ENCODE measurements around the gene PAPOLB.

Gene PAPOLB

DNA sequence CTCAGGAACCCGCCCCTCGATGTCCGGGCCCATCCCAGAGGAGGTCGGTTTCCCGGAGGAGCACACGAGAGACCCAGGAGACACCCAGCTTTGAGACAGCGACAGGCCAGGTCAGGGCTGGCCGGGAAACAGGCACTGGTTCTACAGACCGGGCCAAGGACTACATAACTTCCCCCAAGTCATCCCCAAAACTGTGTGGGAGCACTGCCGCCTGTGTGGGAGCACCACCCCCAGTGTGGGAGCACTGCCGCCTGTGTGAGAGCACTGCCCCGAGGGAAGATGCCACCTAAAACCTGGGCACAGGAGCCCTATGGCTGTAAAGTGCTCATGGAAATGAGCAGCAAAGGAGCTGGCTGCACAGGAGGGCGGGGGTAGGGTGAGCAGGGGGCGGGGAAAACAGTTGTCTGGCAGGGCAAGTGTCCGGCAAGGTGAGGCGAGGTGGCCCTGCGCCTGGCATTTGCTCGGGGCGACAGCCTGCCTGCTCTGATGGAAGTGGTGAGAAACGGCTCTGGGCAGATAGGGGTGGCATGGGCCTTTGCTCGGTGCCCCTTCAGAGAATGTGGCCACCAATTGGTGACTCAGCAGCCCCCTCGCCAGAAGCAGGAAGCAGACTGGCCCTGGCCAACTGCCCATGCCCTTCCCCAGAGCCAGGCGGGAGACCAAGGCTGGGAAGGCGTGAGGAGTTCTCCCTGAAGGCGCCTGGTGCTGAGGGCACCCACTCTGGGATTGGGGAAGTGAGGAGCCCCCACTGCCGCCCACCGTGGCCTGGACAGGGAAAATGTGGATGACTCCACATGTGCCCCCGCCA is 26.2 kb downstream of the PAPOLB start:
- DNase-seq (ENCODE audit: low read depth) = no peak
- TF ChIP-seq, protein P1, sequence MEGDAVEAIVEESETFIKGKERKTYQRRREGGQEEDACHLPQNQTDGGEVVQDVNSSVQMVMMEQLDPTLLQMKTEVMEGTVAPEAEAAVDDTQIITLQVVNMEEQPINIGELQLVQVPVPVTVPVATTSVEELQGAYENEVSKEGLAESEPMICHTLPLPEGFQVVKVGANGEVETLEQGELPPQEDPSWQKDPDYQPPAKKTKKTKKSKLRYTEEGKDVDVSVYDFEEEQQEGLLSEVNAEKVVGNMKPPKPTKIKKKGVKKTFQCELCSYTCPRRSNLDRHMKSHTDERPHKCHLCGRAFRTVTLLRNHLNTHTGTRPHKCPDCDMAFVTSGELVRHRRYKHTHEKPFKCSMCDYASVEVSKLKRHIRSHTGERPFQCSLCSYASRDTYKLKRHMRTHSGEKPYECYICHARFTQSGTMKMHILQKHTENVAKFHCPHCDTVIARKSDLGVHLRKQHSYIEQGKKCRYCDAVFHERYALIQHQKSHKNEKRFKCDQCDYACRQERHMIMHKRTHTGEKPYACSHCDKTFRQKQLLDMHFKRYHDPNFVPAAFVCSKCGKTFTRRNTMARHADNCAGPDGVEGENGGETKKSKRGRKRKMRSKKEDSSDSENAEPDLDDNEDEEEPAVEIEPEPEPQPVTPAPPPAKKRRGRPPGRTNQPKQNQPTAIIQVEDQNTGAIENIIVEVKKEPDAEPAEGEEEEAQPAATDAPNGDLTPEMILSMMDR (conservative IDR thresholded peaks at IDR 0.05; ENCODE audit: low read depth, low read length) = no peak
- H3K4me3 ChIP-seq (ENCODE audit: low read depth, low read length) = no peak overlapping the region

DNA sequence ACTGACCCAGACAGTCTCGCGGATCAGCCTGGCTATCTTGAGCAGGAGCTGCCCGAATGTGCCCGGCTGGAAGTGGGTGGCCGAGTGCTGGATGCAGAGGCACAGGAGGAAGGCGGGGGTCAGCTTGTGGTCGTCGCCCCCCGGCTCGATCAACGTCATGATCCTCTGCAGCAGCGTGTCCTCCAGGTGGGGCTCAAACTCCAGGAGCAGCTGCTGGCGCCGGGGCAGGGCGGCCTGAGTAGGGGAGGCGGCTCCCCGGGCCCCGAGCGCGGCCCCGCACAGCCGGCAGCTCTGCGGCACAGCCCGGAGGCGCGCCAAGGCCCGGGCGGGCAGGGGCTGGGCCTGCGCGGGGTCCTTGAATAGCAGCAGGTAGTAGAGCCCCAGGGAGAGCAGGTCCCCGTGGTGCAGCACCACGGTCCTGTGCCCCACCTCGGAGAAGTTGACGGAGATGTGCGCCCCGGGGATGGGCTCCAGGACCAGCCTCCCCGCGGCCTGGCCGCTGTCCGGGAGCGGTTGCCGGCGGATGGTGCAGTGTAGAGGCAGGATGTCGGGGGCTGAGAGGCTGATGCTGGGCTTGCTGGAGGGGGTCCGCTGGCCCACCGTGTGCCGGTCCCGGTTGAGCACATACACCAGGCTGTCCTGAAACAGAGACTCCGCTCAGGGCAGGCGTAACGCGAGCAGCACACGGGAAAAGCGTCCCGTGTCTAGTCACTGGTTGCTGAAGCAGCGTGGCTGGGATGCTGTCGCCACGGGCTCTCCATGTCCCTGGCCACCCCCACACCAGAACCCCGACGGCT is 27.0 kb downstream of the PAPOLB start:
- TF ChIP-seq, protein P1 (conservative IDR thresholded peaks at IDR 0.05; ENCODE audit: low read depth, low read length) = no peak
- H3K4me3 ChIP-seq (ENCODE audit: low read depth, low read length) = no peak overlapping the region
- no peak for DNase-seq (ENCODE audit: low read depth)

DNA sequence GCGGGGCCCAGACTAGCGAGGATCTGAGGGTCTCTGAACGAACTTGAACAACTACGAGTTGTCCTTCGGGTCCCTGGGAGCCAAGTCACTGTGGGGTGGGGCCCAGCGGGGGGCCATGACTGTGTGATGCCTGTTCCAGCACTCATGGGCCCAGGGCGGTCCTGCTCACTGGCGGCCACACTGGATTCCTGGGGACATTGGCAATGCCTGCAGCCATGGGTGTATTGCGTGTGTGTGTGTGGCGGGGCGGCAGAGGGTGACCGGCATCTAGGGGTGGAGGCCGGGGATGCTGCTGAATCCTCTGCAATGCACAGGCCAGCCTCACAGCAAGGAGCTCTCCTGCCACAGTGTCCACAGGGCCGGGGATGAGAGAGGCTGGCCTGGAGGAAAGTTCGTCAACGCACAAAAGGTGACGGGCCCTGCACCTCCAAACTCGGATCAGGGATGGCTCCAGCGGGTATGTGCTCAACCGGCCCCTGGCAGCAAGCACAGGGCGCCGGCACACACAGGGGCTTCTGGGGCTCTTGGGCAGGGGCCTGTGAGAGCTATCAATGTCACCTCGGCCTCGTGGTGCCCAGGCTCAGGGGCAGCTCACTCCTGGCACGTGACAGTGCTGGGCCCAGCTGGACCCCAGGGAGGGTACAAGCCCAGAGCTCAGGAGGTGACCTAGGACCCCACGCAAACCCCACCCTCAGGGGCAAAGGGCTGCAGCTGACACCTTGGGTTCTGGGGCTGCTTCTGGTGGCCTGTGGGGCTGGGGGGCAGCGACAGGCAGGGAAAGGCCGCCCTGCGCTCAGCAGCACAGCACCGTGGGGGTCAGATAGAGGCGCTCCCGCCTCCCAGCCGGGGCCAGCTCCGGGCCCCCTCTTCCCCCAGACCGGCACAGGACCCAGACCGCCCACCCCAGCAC is 27.9 kb downstream of the PAPOLB start:
- no peak for DNase-seq (ENCODE audit: low read depth)
- no peak overlapping the region for H3K4me3 ChIP-seq (ENCODE audit: low read depth, low read length)
- TF ChIP-seq, protein P1 (conservative IDR thresholded peaks at IDR 0.05; ENCODE audit: low read depth, low read length) = no peak

DNA sequence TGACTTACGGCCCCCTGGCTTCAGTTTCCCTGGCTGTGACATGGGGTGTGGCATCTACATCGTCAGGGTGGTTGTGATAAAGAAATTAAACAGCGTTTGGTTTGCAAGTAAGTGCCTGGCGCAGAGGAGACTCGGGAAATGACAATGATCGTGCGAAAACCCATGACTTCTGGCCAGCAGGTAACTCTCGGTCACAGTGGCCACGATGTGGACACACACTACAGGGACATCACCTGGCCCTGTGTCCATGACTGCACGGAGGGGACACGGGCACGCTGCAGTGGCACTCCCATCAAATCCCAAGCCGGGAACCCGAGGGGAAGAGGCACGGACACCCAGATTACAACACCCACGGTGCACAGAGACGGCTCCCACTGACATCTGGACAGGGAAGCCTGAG is 28.7 kb downstream of the PAPOLB start:
- TF ChIP-seq, protein P1 (conservative IDR thresholded peaks at IDR 0.05; ENCODE audit: low read depth, low read length) = no peak
- H3K4me3 ChIP-seq (ENCODE audit: low read depth, low read length) = no peak overlapping the region
- no peak for DNase-seq (ENCODE audit: low read depth)

DNA sequence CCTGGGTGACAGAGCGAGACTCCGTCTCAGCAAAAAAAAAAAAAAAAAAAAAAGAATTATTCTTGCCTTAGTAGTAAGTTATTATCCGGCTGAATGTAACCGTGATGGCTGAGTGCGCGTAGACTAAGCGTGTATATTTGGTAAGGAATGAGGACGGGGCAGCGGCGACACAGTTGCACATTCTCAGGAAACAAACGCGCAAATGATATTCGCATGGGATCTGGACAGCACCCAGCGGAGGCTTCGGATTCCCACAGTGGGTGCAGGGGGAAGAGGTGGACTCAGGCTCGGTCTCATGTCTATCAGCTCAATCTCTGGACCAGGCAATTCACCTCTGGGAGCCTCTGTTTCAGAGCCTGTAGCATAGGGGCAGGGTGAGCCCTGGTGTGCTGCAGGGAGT is 29.1 kb downstream of the PAPOLB start:
- H3K4me3 ChIP-seq (ENCODE audit: low read depth, low read length) = no peak overlapping the region
- no peak for DNase-seq (ENCODE audit: low read depth)
- TF ChIP-seq, protein P1 (conservative IDR thresholded peaks at IDR 0.05; ENCODE audit: low read depth, low read length) = no peak

DNA sequence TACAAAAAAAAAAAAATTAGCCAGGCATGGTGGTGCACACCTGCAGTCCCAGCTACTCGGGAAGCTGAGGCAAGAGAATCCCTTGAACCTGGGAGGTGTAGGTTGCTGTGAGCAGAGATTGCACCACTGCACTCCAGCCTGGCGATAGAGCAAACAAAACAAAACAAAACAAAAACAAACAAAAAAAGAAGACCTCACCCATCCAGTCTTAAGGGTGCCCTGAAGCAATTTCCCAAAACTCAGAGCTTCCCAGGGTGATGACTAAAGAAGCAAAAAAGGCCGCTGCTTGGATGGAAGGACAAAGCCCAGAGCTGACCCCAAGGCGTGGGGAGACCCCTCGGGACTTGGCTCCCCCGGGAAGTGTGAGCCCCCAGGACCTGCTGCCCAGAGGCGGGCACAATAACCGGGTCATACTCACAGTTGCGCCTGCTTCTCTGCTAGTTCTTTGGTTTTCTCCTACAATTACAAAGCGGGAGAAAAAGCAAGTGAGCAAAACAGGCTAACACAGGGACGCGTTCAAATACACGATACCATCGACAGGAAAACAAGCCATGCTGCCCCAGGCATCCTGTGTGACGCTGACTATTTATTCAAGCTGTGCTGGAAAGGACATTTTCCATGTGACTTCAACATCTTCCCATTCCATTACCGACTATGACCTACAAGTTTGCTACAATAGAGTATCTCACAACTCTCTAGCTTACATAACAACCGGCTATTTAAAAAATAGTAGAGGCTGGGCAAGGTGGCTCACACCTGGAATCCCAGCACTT is 29.9 kb downstream of the PAPOLB start:
- TF ChIP-seq, protein P1 (conservative IDR thresholded peaks at IDR 0.05; ENCODE audit: low read depth, low read length) = no peak
- H3K4me3 ChIP-seq (ENCODE audit: low read depth, low read length) = no peak overlapping the region
- no peak for DNase-seq (ENCODE audit: low read depth)

Measured in choroid plexus epithelial cell (primary cell).